Measurements from ENCODE around the gene ABO. TPM values are rescaled to one million over a fixed set of nuclear protein-coding genes. Genes with fewer than 3 reads are reported as not detected.
"Not testable (repeated sequence)": the region's sequence is repeated elsewhere in the genome, so short reads cannot be mapped to it uniquely, and the experiment has no call there.

The ABO gene
- total and polyA plus RNA-seq, 4 donors = 0.08 to 0.75 (median 0.10) TPM; not detected in 1

DNA sequence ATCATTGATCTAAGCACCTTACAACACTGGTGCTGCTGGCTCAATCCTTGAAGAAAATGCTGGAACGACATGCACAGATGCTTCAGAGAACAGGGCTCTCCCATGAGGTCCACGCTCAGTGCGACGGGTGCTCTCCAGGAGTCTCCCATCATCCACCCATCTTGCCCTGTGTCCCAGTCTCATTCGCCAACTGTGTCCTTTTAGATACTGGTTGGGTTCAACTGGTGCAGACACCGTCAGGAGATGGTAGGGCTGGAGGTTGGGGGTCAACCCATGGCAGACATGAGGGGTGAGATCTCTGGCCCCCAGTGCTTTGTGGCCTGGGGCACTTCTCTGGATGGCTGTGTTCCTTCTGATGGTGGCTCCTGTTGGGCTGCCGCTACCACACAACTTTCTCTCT, 64.4 kb downstream of the ABO start:
- Histone ChIP-seq H3K4me1 (ENCODE audit: control insufficient read depth in 4 of 4, insufficient read depth in 4 of 4, low read length in 3 of 4) (no peaks in the 10 kb centered on the region), H3K36me3 (ENCODE audit: control insufficient read depth in 4 of 4, insufficient read depth in 3 of 4, low read depth in 1 of 4, low read length in 3 of 4) (no peaks in the 10 kb centered on the region), H3K27ac (ENCODE audit: low read depth in 1 of 2, low read length in 2 of 2) (no peak overlapping the region), H3K9ac (ENCODE audit: low read depth in 1 of 2, low read length in 2 of 2) (no peak overlapping the region), H3K27me3 (ENCODE audit: control insufficient read depth in 4 of 4, insufficient read depth in 4 of 4, low read length in 3 of 4) (peaks cover 0 to 6% (median 0%) of the 10 kb centered on the region in 4 donors), H3K9me3 (ENCODE audit: control insufficient read depth in 4 of 4, low read length in 3 of 4) (peaks cover 0 to 5% (median 0%) of the 10 kb centered on the region in 4 donors), H3K4me3 (ENCODE audit: low read depth in 1 of 3, low read length in 3 of 3) (no peak overlapping the region)
- TF ChIP-seq ZBTB33 (IDR thresholded peaks at IDR 0.05) (no peak), HNF4A (conservative IDR thresholded peaks at IDR 0.05) (no peak), EGR1 (IDR thresholded peaks at IDR 0.05; ENCODE audit: low read depth in 2 of 2) (no peak), RXRA (IDR thresholded peaks at IDR 0.05) (no peak), JUND (IDR thresholded peaks at IDR 0.05) (no peak), HNF4G (IDR thresholded peaks at IDR 0.05) (no peak), FOXA1 (IDR thresholded peaks at IDR 0.05) (no peak)
- TF ChIP-seq, protein P1, sequence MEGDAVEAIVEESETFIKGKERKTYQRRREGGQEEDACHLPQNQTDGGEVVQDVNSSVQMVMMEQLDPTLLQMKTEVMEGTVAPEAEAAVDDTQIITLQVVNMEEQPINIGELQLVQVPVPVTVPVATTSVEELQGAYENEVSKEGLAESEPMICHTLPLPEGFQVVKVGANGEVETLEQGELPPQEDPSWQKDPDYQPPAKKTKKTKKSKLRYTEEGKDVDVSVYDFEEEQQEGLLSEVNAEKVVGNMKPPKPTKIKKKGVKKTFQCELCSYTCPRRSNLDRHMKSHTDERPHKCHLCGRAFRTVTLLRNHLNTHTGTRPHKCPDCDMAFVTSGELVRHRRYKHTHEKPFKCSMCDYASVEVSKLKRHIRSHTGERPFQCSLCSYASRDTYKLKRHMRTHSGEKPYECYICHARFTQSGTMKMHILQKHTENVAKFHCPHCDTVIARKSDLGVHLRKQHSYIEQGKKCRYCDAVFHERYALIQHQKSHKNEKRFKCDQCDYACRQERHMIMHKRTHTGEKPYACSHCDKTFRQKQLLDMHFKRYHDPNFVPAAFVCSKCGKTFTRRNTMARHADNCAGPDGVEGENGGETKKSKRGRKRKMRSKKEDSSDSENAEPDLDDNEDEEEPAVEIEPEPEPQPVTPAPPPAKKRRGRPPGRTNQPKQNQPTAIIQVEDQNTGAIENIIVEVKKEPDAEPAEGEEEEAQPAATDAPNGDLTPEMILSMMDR (IDR thresholded peaks at IDR 0.05; ENCODE audit: low read depth, low read length, missing input control) = no peak
- 82% methylated on average over 7 of the region's 7 CpGs for WGBS
- no peak for DNase-seq (ENCODE audit: low spot score)

DNA sequence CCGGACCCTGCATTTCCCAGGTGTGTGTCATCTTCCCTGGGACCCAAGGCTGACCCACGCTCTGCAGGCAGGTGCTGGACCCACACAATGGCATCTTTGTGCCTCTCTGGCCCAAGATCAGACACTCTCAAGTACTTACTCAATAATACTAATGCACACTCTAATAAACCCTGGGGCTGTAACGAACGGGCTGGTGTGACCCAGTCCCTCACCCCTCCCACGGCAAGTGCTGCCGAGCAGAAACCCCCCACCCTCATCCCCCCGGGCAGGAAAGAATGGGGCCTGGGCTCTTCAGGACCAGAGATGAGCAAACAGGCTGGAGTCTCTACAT, 64.8 kb downstream of the ABO start:
- 49% methylated on average over 7 of the region's 7 CpGs for WGBS
- Histone ChIP-seq H3K27me3 (ENCODE audit: control insufficient read depth in 4 of 4, insufficient read depth in 4 of 4, low read length in 3 of 4) (peaks cover 0 to 6% (median 0%) of the 10 kb centered on the region in 4 donors), H3K4me1 (ENCODE audit: control insufficient read depth in 4 of 4, insufficient read depth in 4 of 4, low read length in 3 of 4) (no peaks in the 10 kb centered on the region), H3K4me3 (ENCODE audit: low read depth in 1 of 3, low read length in 3 of 3) (no peak overlapping the region), H3K9ac (ENCODE audit: low read depth in 1 of 2, low read length in 2 of 2) (no peak overlapping the region), H3K36me3 (ENCODE audit: control insufficient read depth in 4 of 4, insufficient read depth in 3 of 4, low read depth in 1 of 4, low read length in 3 of 4) (no peaks in the 10 kb centered on the region), H3K9me3 (ENCODE audit: control insufficient read depth in 4 of 4, low read length in 3 of 4) (peaks cover 0 to 5% (median 0%) of the 10 kb centered on the region in 4 donors), H3K27ac (ENCODE audit: low read depth in 1 of 2, low read length in 2 of 2) (no peak overlapping the region)
- no peak for DNase-seq (ENCODE audit: low spot score)
- TF ChIP-seq RXRA (IDR thresholded peaks at IDR 0.05) (no peak), FOXA2 (IDR thresholded peaks at IDR 0.05) (no peak), RAD21 (IDR thresholded peaks at IDR 0.05) (no peak), JUND (IDR thresholded peaks at IDR 0.05) (no peak), HNF4A (conservative IDR thresholded peaks at IDR 0.05) (no peak), ZBTB33 (IDR thresholded peaks at IDR 0.05) (no peak), FOXA1 (IDR thresholded peaks at IDR 0.05) (no peak), SP1 (IDR thresholded peaks at IDR 0.05) (no peak), GABPA (IDR thresholded peaks at IDR 0.05 in 1 of 2, conservative IDR thresholded peaks at IDR 0.05 in 1 of 2) (no peak), EGR1 (IDR thresholded peaks at IDR 0.05; ENCODE audit: low read depth in 2 of 2) (no peak), YY1 (IDR thresholded peaks at IDR 0.05) (no peak), HNF4G (IDR thresholded peaks at IDR 0.05) (no peak)
- TF ChIP-seq, protein P2, sequence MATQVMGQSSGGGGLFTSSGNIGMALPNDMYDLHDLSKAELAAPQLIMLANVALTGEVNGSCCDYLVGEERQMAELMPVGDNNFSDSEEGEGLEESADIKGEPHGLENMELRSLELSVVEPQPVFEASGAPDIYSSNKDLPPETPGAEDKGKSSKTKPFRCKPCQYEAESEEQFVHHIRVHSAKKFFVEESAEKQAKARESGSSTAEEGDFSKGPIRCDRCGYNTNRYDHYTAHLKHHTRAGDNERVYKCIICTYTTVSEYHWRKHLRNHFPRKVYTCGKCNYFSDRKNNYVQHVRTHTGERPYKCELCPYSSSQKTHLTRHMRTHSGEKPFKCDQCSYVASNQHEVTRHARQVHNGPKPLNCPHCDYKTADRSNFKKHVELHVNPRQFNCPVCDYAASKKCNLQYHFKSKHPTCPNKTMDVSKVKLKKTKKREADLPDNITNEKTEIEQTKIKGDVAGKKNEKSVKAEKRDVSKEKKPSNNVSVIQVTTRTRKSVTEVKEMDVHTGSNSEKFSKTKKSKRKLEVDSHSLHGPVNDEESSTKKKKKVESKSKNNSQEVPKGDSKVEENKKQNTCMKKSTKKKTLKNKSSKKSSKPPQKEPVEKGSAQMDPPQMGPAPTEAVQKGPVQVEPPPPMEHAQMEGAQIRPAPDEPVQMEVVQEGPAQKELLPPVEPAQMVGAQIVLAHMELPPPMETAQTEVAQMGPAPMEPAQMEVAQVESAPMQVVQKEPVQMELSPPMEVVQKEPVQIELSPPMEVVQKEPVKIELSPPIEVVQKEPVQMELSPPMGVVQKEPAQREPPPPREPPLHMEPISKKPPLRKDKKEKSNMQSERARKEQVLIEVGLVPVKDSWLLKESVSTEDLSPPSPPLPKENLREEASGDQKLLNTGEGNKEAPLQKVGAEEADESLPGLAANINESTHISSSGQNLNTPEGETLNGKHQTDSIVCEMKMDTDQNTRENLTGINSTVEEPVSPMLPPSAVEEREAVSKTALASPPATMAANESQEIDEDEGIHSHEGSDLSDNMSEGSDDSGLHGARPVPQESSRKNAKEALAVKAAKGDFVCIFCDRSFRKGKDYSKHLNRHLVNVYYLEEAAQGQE (IDR thresholded peaks at IDR 0.05) = no peak
- TF ChIP-seq, protein P3, sequence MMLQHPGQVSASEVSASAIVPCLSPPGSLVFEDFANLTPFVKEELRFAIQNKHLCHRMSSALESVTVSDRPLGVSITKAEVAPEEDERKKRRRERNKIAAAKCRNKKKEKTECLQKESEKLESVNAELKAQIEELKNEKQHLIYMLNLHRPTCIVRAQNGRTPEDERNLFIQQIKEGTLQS (IDR thresholded peaks at IDR 0.05) = no peak

- not testable (repeated sequence) for H3K27me3 ChIP-seq (ENCODE audit: control insufficient read depth in 4 of 4, insufficient read depth in 4 of 4, low read length in 3 of 4); H3K27ac ChIP-seq (ENCODE audit: low read depth in 1 of 2, low read length in 2 of 2); H3K9ac ChIP-seq (ENCODE audit: low read depth in 1 of 2, low read length in 2 of 2); H3K9me3 ChIP-seq (ENCODE audit: control insufficient read depth in 4 of 4, low read length in 3 of 4); H3K4me3 ChIP-seq (ENCODE audit: low read depth in 1 of 3, low read length in 3 of 3); H3K4me1 ChIP-seq (ENCODE audit: control insufficient read depth in 4 of 4, insufficient read depth in 4 of 4, low read length in 3 of 4); H3K36me3 ChIP-seq (ENCODE audit: control insufficient read depth in 4 of 4, insufficient read depth in 3 of 4, low read depth in 1 of 4, low read length in 3 of 4); DNase-seq (ENCODE audit: low spot score)
- WGBS = 70% methylated on average over 29 of the region's 29 CpGs
Measured at GRCh38 chr9:133209327-133210201, 65.4 kb downstream of the ABO start.
